GM19397 (cell line): ENCODE measurements around the gene SIDT1.

Experiments
- ATAC-seq: cut with Tn5 transposase; IDR thresholded peaks from one replicate; pipeline ENCODE4 v1.9.1; 2021; ENCODE audit warnings: mild to moderate bottlenecking, moderate library complexity; ENCODE audit not compliant: unreplicated experiment

The SIDT1 gene

GRCh38 chr3:113541519-113541918 lies 9.2 kb downstream of the SIDT1 start:
- no peak for ATAC-seq

GRCh38 chr3:113545594-113545993 lies 13.2 kb downstream of the SIDT1 start:
- no peak for ATAC-seq

- ATAC-seq: peak; percentile 83
These were observed 14.1 kb downstream of the SIDT1 start for GRCh38 chr3:113546414-113546893.

- no peak for ATAC-seq
These were observed 16.1 kb downstream of the SIDT1 start for GRCh38 chr3:113548501-113548900.

- no peak for ATAC-seq
These were observed 19.5 kb downstream of the SIDT1 start for GRCh38 chr3:113551820-113552219.

GRCh38 chr3:113552851-113553250 lies 20.5 kb downstream of the SIDT1 start:
- no peak for ATAC-seq

- ATAC-seq: no peak
These were observed 22.8 kb downstream of the SIDT1 start for GRCh38 chr3:113555138-113555537.

GRCh38 chr3:113556316-113556945 lies 24.1 kb downstream of the SIDT1 start:
- ATAC-seq: no peak

- ATAC-seq: no peak
These were observed 24.6 kb downstream of the SIDT1 start for GRCh38 chr3:113556946-113557335.

- no peak for ATAC-seq
These were observed 25.0 kb downstream of the SIDT1 start for GRCh38 chr3:113557374-113557773.

- no peak for ATAC-seq
These were observed 26.7 kb downstream of the SIDT1 start for GRCh38 chr3:113559009-113559408.

GRCh38 chr3:113560271-113560670 lies 27.9 kb downstream of the SIDT1 start:
- no peak for ATAC-seq

GRCh38 chr3:113560831-113561623 lies 28.7 kb downstream of the SIDT1 start:
- no peak for ATAC-seq

- ATAC-seq: no peak
These were observed 33.2 kb downstream of the SIDT1 start for GRCh38 chr3:113565555-113565954.

GRCh38 chr3:113570158-113570557 lies 37.8 kb downstream of the SIDT1 start:
- ATAC-seq: no peak

- no peak for ATAC-seq
These were observed 39.0 kb downstream of the SIDT1 start for GRCh38 chr3:113571360-113571759.

- no peak for ATAC-seq
These were observed 41.4 kb downstream of the SIDT1 start for GRCh38 chr3:113573728-113574127.

GRCh38 chr3:113574213-113574612 lies 41.9 kb downstream of the SIDT1 start:
- ATAC-seq: no peak

GRCh38 chr3:113575206-113575605 lies 42.9 kb downstream of the SIDT1 start:
- no peak for ATAC-seq

- ATAC-seq: no peak
These were observed 52.9 kb downstream of the SIDT1 start for GRCh38 chr3:113585228-113585627.

GRCh38 chr3:113585720-113586119 lies 53.4 kb downstream of the SIDT1 start:
- ATAC-seq: no peak

- no peak for ATAC-seq
These were observed 56.5 kb downstream of the SIDT1 start for GRCh38 chr3:113588806-113589205.
